ENCODE data around the gene C14orf119. TPM values are rescaled to one million over a fixed set of nuclear protein-coding genes. Genes with fewer than 3 reads are reported as not detected.

The C14orf119 gene, protein sequence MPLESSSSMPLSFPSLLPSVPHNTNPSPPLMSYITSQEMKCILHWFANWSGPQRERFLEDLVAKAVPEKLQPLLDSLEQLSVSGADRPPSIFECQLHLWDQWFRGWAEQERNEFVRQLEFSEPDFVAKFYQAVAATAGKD
- total RNA-seq: 47.2 and 51.0 TPM in 2 replicates

DNA sequence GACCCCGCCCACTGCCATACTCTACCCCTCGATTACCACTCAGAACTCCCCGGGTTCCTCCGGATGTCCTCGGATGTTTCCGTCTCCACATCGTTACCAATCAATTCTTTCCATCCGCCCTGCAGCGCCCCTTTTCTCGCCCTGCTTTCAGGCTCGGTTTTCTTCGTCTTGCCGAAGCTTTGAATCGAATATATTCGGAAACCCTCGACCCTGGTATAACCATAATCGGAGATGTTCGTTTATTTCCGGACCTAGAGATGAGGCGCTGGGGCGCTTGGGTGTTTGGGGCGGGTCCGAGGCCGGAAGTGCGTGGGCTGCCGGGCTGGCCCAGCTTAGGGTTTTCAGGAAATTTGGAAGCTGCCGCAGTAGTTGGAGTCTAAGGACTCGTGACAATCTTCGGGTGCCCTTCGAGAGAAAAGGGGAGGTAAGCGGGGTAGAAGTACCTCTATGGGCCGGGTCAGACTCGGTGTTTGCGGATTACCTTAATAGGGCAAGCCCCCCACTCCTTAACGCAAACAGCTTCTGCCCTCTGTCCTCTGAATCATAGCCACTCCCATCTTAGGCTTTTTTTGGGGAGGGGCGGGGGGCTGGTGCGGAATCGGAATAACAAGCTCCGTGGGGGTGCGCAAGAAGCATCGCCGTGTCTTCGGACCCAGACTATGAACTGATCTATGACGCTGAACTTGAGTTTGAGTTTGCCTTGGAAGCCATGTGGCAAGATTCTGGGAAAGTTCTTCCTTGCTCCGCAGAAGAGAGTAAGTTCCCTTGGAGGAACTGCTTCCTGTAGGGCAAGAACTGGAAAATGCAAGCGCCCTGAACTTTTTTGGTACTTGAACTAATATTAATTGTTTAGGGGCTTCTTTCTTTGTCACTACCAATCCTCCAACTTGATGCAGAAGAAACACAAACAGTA, at the start of gene C14orf119:
TSS of gene C14orf119 (plus strand) at position 310 of the 913 bp plus-strand sequence. CDS start 2,154 bp downstream, outside the sequence.

DNA sequence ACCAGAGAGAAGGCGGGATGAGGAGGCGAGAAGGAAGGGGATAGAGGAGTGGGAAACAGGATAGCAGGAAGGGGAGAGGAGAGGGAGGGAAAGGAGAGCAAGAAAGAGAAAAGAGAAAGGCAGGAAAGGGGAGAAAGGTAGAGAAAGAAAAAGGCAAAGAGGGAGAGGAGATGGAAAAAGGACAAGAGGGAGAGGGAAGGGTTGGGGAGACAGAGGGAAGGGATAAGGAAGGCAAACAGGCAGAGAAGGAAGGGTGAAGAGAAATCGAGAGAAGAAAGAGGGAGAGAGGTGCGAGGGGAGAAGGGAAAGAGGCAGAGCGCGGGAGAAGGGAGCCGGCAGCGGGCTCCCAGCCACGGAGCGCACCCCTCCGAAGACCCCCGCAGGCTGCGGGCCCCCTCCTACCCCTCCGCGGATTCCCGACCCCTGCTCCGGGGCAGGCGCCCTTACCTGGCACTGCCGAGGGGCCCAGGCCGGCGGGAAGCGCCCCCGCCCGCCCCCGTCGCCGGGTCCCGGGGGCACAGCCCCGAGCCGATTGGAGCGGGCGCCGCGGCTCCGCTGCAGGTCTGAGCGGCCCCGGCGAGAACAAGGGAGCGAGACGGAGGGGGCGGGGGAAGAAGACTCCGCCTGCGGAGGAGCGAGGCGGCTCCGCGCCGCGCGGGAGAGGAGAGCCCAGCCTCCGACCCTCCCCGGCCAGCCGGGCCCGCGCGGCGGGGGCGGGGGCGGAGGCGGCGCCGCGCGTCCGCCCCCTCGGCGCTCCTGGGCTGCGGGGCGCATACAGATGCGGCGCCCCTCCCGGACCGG, 38.1 kb upstream of the C14orf119 start, which contains the start of gene CDH24:
TSS of gene CDH24 (minus strand) at position 565 of the 801 bp plus-strand sequence. CDS start 1,787 bp downstream, outside the sequence.

DNA sequence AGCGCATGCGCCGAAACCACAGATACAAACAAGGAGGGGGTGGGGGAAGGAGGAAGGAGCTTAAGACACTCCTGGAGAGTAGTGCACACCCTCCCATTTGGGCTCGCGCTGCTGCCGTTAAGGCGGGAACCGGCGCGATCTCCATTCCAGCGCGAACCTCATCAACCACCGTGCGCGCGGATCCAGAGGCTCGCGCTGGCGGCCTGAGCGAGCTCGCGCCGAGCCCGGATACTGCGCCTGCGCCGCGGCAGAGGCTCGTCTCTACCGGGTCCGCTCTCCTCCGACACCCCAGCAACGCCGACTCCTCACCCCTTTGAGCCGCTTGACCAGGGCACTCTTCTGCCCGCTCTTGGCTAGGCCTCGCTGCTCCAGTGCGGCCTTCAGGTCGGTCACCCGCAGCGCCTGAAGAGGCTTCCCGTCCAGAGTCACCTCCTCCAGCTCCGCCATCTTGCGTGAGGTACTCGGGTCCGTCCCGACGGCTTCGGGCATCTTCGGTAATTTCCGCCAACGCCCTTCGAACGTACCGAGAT, 574 bp upstream of the C14orf119 start, which contains the start of gene ACIN1:
TSS of gene ACIN1 (minus strand) at position 471 of the 530 bp plus-strand sequence. CDS start at position 447, 24 bp downstream.

DNA sequence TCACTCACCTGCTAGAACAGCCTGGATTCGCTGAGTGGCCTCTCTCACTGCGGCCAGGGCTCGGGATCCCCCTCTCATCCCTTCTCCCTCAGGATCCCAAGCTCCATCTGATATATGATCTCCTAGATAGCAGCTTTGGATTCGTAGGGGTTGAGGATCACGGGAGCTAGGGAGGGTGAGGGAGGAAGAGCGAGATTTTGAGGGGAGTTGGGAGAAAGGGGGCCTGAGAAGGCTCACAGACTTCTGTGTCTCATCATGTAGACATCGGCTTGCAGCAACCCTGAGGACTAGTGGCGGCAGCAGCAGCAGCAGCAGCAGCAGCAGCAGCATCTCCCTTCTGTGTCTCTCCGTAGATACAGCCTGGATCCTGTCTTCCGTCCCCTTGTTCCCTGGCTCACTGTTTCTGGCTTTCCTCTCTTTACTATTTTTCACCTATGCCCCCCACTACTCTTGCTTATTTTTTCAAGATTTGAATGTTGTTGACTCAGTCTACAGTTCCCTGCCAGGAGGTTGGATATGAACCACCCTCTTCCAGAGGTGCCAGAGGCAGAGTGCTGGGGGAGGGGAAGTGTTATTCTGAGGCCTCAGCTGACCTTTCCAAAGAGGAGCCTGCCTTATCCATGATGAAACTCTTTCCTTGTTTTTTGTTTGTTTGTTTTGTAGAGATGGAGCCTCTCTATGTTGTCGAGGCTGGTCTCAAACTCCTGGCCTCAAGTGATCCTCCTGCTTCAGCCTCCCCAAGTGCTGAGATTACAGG, 9.5 kb downstream of the C14orf119 start, which contains the start of gene CIROP:
TSS of gene CIROP (minus strand) at position 399 of the 757 bp plus-strand sequence. CDS start at position 330, 69 bp downstream.

DNA sequence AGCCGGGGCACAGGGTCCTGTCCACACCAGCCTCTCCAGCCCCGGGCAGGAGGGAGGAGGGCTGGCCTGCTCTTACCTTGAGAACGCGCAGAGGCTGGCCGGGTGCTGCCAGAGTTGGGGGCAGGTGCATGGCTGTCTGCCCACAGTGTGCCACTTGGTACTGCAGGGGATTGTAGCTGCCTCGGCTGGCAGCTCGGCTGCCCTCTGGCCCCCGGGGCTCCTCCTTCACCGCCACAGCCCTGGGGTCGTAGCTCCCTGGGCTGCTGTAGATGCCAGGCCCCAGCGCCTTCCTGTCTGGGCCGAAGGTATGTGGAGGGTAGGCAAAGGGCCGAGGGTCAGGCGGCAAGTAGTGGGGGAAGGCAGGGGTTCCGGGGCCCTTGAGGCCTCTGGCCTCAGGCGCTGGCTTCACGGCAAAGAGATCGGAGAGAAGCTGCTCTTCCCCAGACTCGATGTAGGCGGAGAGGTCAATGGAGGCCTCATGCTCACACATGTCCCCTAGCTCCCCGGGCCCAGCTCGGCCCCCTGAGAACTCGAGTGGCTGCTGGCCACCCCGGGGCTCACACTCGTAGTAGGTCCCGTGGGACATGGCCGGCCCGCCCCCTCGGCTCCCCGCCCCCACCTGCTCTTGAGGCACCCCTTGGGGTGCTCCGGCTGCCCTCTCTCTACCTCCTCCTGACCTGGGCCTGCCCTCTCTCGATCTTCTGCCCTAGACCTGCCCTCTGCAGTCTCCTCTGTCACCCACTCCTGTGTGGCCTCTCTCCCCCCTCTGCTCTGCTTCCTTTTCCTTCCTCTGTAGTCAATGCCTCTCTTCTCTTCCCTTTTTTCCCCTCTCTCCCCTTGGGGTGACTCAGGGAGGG, 23.4 kb downstream of the C14orf119 start, which contains the start of gene CEBPE:
TSS of gene CEBPE (minus strand) at position 750 of the 857 bp plus-strand sequence. CDS start at position 586, 164 bp downstream.

Other genes starting within 250 kb of the C14orf119 start
- gene LRP10, start 223.8 kb upstream of the C14orf119 start, total RNA-seq: 46.9 and 80.0 TPM in 2 replicates
- not detected in 2 replicates for gene REM2, start 212.3 kb upstream of the C14orf119 start, total RNA-seq
- gene RBM23, start 176.4 kb upstream of the C14orf119 start, total RNA-seq: 32.5 and 86.7 TPM in 2 replicates
- 37.4 and 54.9 TPM in 2 replicates for gene PRMT5, start 166.1 kb upstream of the C14orf119 start, total RNA-seq
- gene HAUS4, start 138.4 kb upstream of the C14orf119 start, total RNA-seq: 29.3 and 57.6 TPM in 2 replicates
- 43.4 and 94.0 TPM in 2 replicates for gene AJUBA, start 113.0 kb upstream of the C14orf119 start, total RNA-seq
- 4.5 and 6.0 TPM in 2 replicates for gene C14orf93, start 85.4 kb upstream of the C14orf119 start, total RNA-seq
- gene PSMB5, start 60.6 kb upstream of the C14orf119 start, total RNA-seq: 226 and 241 TPM in 2 replicates
- not detected in 2 replicates for gene PSMB11, start 53.3 kb upstream of the C14orf119 start, total RNA-seq
- 8.7 and 10.9 TPM in 2 replicates for gene CDH24, start 38.0 kb upstream of the C14orf119 start, total RNA-seq
- 48.9 and 102 TPM in 2 replicates for gene ACIN1, start 369 bp upstream of the C14orf119 start, total RNA-seq
- gene CIROP, start 9.5 kb downstream of the C14orf119 start, total RNA-seq: not detected in 2 replicates
- not detected in 2 replicates for gene CEBPE, start 23.8 kb downstream of the C14orf119 start, total RNA-seq
- not detected in 2 replicates for gene SLC7A8, start 88.2 kb downstream of the C14orf119 start, total RNA-seq
- not detected in 2 replicates for gene RNF212B, start 142.4 kb downstream of the C14orf119 start, total RNA-seq
- gene HOMEZ, start 190.6 kb downstream of the C14orf119 start, total RNA-seq: 4.0 and 7.1 TPM in 2 replicates
- gene PPP1R3E, start 207.4 kb downstream of the C14orf119 start, total RNA-seq: 0.81 and 2.1 TPM in 2 replicates
- gene BCL2L2, start 211.3 kb downstream of the C14orf119 start, total RNA-seq: 7.4 and 13.0 TPM in 2 replicates
- 52.9 and 97.5 TPM in 2 replicates for gene PABPN1, start 226.0 kb downstream of the C14orf119 start, total RNA-seq

Data from bladder microvascular endothelial cell (primary cell).